ENCODE results near the gene RASGEF1B.

RASGEF1B gene

GRCh38 chr4:81471588-81472280 lies at the start of gene RASGEF1B:
TSS of gene RASGEF1B (minus strand) at chr4:81471907. CDS start at chr4:81459508, 12,399 bp downstream.
- peak; percentile 78 for DNase-seq (ENCODE audit: low spot score)

GRCh38 chr4:81519856-81520255 lies 48.1 kb upstream of the RASGEF1B start:
- DNase-seq (ENCODE audit: low spot score): no peak

GRCh38 chr4:81519427-81519773 lies 47.7 kb upstream of the RASGEF1B start:
- DNase-seq (ENCODE audit: low spot score): no peak

- DNase-seq (ENCODE audit: low spot score): no peak
Observed at GRCh38 chr4:81518762-81519426, 47.2 kb upstream of the RASGEF1B start.

- DNase-seq (ENCODE audit: low spot score): no peak
Observed at GRCh38 chr4:81516241-81516640, 44.5 kb upstream of the RASGEF1B start.

GRCh38 chr4:81512757-81513501 lies 41.2 kb upstream of the RASGEF1B start:
- no peak for DNase-seq (ENCODE audit: low spot score)

- no peak for DNase-seq (ENCODE audit: low spot score)
Observed at GRCh38 chr4:81512001-81512756, 40.5 kb upstream of the RASGEF1B start.

GRCh38 chr4:81510643-81511178 lies 39.0 kb upstream of the RASGEF1B start:
- DNase-seq (ENCODE audit: low spot score): no peak

GRCh38 chr4:81509822-81510221 lies 38.1 kb upstream of the RASGEF1B start:
- DNase-seq (ENCODE audit: low spot score): no peak

- no peak for DNase-seq (ENCODE audit: low spot score)
Observed at GRCh38 chr4:81509191-81509590, 37.5 kb upstream of the RASGEF1B start.

GRCh38 chr4:81508411-81509185 lies 36.9 kb upstream of the RASGEF1B start:
- DNase-seq (ENCODE audit: low spot score): no peak

- no peak for DNase-seq (ENCODE audit: low spot score)
Observed at GRCh38 chr4:81507530-81507929, 35.8 kb upstream of the RASGEF1B start.

GRCh38 chr4:81506731-81507130 lies 35.0 kb upstream of the RASGEF1B start:
- DNase-seq (ENCODE audit: low spot score): no peak

- no peak for DNase-seq (ENCODE audit: low spot score)
Observed at GRCh38 chr4:81505726-81506125, 34.0 kb upstream of the RASGEF1B start.

GRCh38 chr4:81505004-81505598 lies 33.4 kb upstream of the RASGEF1B start:
- DNase-seq (ENCODE audit: low spot score): no peak

- DNase-seq (ENCODE audit: low spot score): no peak
Observed at GRCh38 chr4:81504112-81505003, 32.7 kb upstream of the RASGEF1B start.

- no peak for DNase-seq (ENCODE audit: low spot score)
Observed at GRCh38 chr4:81503586-81503985, 31.9 kb upstream of the RASGEF1B start.

- DNase-seq (ENCODE audit: low spot score): no peak
Observed at GRCh38 chr4:81502564-81502963, 30.9 kb upstream of the RASGEF1B start.

GRCh38 chr4:81499840-81500239 lies 28.1 kb upstream of the RASGEF1B start:
- no peak for DNase-seq (ENCODE audit: low spot score)

GRCh38 chr4:81498551-81499099 lies 26.9 kb upstream of the RASGEF1B start:
- DNase-seq (ENCODE audit: low spot score): no peak

All from COLO829 (cell line).